ENCODE data around the gene ATP11A.

Gene ATP11A

GRCh38 chr13:112931028-112931934 is 241.4 kb downstream of the ATP11A start:
- DNase-seq: peak; percentile 71

DNA sequence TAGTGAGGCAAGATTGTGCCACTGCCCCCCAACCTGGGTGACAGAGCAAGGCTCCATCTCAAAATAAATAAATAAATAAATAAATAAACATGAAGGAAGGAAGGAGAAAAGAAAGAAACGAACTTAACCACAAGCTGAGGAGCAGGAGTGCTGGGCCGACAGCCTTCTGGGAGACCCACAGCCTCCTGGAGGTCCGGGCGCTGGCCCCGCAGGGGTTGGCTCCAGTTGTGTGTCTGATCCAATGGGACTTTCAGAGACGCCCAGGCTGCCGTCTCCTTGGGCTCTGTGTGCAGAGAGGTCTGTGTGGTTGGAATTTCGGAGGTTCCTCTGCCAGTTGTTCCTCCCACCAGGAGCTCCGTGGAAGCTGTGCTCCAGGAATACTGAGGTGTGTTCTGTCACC is 243.1 kb downstream of the ATP11A start:
- DNase-seq: no peak

- DNase-seq: no peak
Measured at GRCh38 chr13:112933649-112934048, 243.8 kb downstream of the ATP11A start.

GRCh38 chr13:112934078-112934477 is 244.2 kb downstream of the ATP11A start:
- no peak for DNase-seq
